WTC11 (cell line): Measurements from ENCODE around the gene TAF4. TPM values are rescaled to one million over a fixed set of nuclear protein-coding genes. Genes with fewer than 3 reads are reported as not detected.

ENCODE experiments used
- ATAC-seq: fragments of 200-7000 bp; cut with Tn5 transposase; 2 replicates; pipeline ENCODE4 v1.10.0; 2021; ENCODE audit warnings: mild to moderate bottlenecking, moderate library complexity
- CTCF ChIA-PET: fragments of 300-600 bp; sonication (Branson Sonifier 250); formaldehyde crosslinking; loops from one replicate; lab custom pipeline; 2021; ENCODE audit warnings: antibody characterized with exemption; lab: Charles Lee
- POLR2A ChIA-PET: fragments of 350-600 bp; sonication (Branson Sonifier 250); formaldehyde crosslinking; loops from one replicate; lab custom pipeline; 2021; ENCODE audit warnings: antibody characterized with exemption; lab: Charles Lee
- DNase-seq: peaks from one replicate; pipeline ENCODE4 v3.0.0; 2021; ENCODE audit warnings: low spot score
- H3K27ac Mint-ChIP-seq: 2 replicates; pipeline ENCODE4 v1.8.0; 2021; ENCODE audit warnings: mixed read lengths
- H3K27me3 Mint-ChIP-seq: 2 replicates; pipeline ENCODE4 v1.8.0; 2021; ENCODE audit warnings: low read depth, mild to moderate bottlenecking, moderate library complexity, mixed read lengths
- H3K36me3 Mint-ChIP-seq: 2 replicates; pipeline ENCODE4 v1.8.0; 2021; ENCODE audit warnings: mixed read lengths
- H3K4me1 Mint-ChIP-seq: 2 replicates; pipeline ENCODE4 v1.8.0; 2022; ENCODE audit warnings: mixed read lengths
- H3K4me3 Mint-ChIP-seq: 2 replicates; pipeline ENCODE4 v1.8.0; 2021; ENCODE audit warnings: mild to moderate bottlenecking, moderate library complexity, mixed read lengths
- H3K9me3 Mint-ChIP-seq: 2 replicates; pipeline ENCODE4 v1.8.0; 2021; ENCODE audit warnings: mixed read lengths
- AR ChIP-seq: fragments of 250-450 bp; sonication (Bioruptor Pico); IDR thresholded peaks from 2 replicates; pipeline ENCODE4 v1.9.0; 2021; ENCODE audit warnings: mild to moderate bottlenecking
- ATF1 ChIP-seq: sonication (generic); formaldehyde crosslinking; IDR thresholded peaks from 2 replicates; pipeline ENCODE4 v1.8.1; 2023; ENCODE audit warnings: mild to moderate bottlenecking, moderate library complexity, missing genetic modification reagents
- CREB1 ChIP-seq: sonication (generic); formaldehyde crosslinking; IDR thresholded peaks from 2 replicates; pipeline ENCODE4 v1.8.0; 2023; ENCODE audit warnings: mild to moderate bottlenecking, missing genetic modification reagents
- CREM ChIP-seq: sonication (generic); formaldehyde crosslinking; IDR thresholded peaks from 2 replicates; pipeline ENCODE4 v1.8.1; 2022; ENCODE audit warnings: mild to moderate bottlenecking, missing genetic modification reagents, moderate library complexity
- FOXJ3 ChIP-seq: sonication (generic); formaldehyde crosslinking; IDR thresholded peaks from 2 replicates; pipeline ENCODE4 v1.9.0; 2021; ENCODE audit warnings: missing genetic modification reagents, mild to moderate bottlenecking, borderline replicate concordance
- FOXP4 ChIP-seq: sonication (generic); formaldehyde crosslinking; IDR thresholded peaks from 2 replicates; pipeline ENCODE4 v1.8.0; 2022; ENCODE audit warnings: mild to moderate bottlenecking, missing genetic modification reagents
- HMGXB4 ChIP-seq: sonication (generic); formaldehyde crosslinking; IDR thresholded peaks from 2 replicates; pipeline ENCODE4 v1.8.1; 2023; ENCODE audit warnings: mild to moderate bottlenecking, moderate library complexity, missing genetic modification reagents
- JUN ChIP-seq: sonication (generic); formaldehyde crosslinking; IDR thresholded peaks from 2 replicates; pipeline ENCODE4 v1.8.0; 2023; ENCODE audit warnings: mild to moderate bottlenecking, missing genetic modification reagents
- MXD4 ChIP-seq: fragments of 250-450 bp; sonication (Bioruptor Pico); IDR thresholded peaks from 2 replicates; pipeline ENCODE4 v1.8.0; 2021; ENCODE audit warnings: mild to moderate bottlenecking, moderate library complexity, borderline replicate concordance
- NR2C2 ChIP-seq: sonication (generic); formaldehyde crosslinking; IDR thresholded peaks from 2 replicates; pipeline ENCODE4 v1.8.0; 2022; ENCODE audit warnings: mild to moderate bottlenecking, missing genetic modification reagents
- OVOL2 ChIP-seq: fragments of 250-450 bp; sonication (Bioruptor Pico); IDR thresholded peaks from 2 replicates; pipeline ENCODE4 v1.9.0; 2021; ENCODE audit warnings: mild to moderate bottlenecking, borderline replicate concordance
- PREB ChIP-seq: sonication (generic); formaldehyde crosslinking; IDR thresholded peaks from 2 replicates; pipeline ENCODE4 v1.8.1; 2022; ENCODE audit warnings: mild to moderate bottlenecking, missing genetic modification reagents, moderate library complexity, borderline replicate concordance
- RELA ChIP-seq: sonication (generic); formaldehyde crosslinking; IDR thresholded peaks from 2 replicates; pipeline ENCODE4 v1.8.1; 2022; ENCODE audit warnings: missing genetic modification reagents, mild to moderate bottlenecking, borderline replicate concordance
- SOX15 ChIP-seq: fragments of 250-450 bp; sonication (Bioruptor Pico); IDR thresholded peaks from 2 replicates; pipeline ENCODE4 v1.9.0; 2021; ENCODE audit warnings: mild to moderate bottlenecking
- TEAD1 ChIP-seq: sonication (generic); formaldehyde crosslinking; IDR thresholded peaks from 2 replicates; pipeline ENCODE4 v1.8.0; 2022; ENCODE audit warnings: mild to moderate bottlenecking, missing genetic modification reagents
- TP53 ChIP-seq: sonication (generic); formaldehyde crosslinking; IDR thresholded peaks from 2 replicates; pipeline ENCODE4 v1.8.1; 2023; ENCODE audit warnings: mild to moderate bottlenecking, missing genetic modification reagents
- ZBTB21 ChIP-seq: sonication (generic); formaldehyde crosslinking; IDR thresholded peaks from 2 replicates; pipeline ENCODE4 v1.8.1; 2023; ENCODE audit warnings: mild to moderate bottlenecking, missing genetic modification reagents, borderline replicate concordance
- ZNF138 ChIP-seq: sonication (generic); formaldehyde crosslinking; conservative IDR thresholded peaks from 2 replicates; pipeline ENCODE4 v1.8.1; 2022; ENCODE audit warnings: mild to moderate bottlenecking, moderate library complexity, missing genetic modification reagents
- ZNF423 ChIP-seq: fragments of 250-450 bp; sonication (Bioruptor Pico); IDR thresholded peaks from 2 replicates; pipeline ENCODE4 v2.1.2; 2022; ENCODE audit warnings: mild to moderate bottlenecking, moderate library complexity
- ZNF512 ChIP-seq: sonication (generic); formaldehyde crosslinking; IDR thresholded peaks from 2 replicates; pipeline ENCODE4 v1.8.1; 2022; ENCODE audit warnings: missing genetic modification reagents, borderline replicate concordance
- ZNF671 ChIP-seq: fragments of 250-450 bp; sonication (Bioruptor Pico); IDR thresholded peaks from 2 replicates; pipeline ENCODE4 v1.8.0; 2021; ENCODE audit warnings: mild to moderate bottlenecking
- total RNA-seq: library from RNA; stranded (reverse); gene quantifications from 3 replicates; pipeline ENCODE4 v1.2.3, GENCODE V29; 2021

Gene TAF4
- total RNA-seq, 1 experiment from 2014 or later = 34.4 TPM

- TF ChIP-seq HMGXB4 (CRISPR knock-in tag) = no peak
- TF ChIP-seq OVOL2 (CRISPR knock-in tag) = no peak
- TF ChIP-seq CREB1 (CRISPR knock-in tag) = no peak
- no peak for TF ChIP-seq ZNF512 (CRISPR knock-in tag)
- TF ChIP-seq ZNF671 = no peak
- no peak for TF ChIP-seq MXD4 (CRISPR knock-in tag)
- TF ChIP-seq, all 79 proteins: peak for 0
Measured at GRCh38 chr20:62027116-62027515, 38.6 kb downstream of the TAF4 start (continued).

GRCh38 chr20:62026564-62026856 lies 39.2 kb downstream of the TAF4 start:
- TF ChIP-seq ZNF423 (CRISPR knock-in tag) (no peak), ZBTB21 (CRISPR knock-in tag) (no peak), FOXJ3 (CRISPR knock-in tag) (no peak), SOX15 (no peak), FOXP4 (no peak), NR2C2 (no peak), PREB (CRISPR knock-in tag) (no peak), CREM (CRISPR knock-in tag) (no peak)
- TF ChIP-seq, all 79 proteins: peak for 0
- Mint-ChIP-seq H3K9me3 (no peaks in the 10 kb centered on the region), H3K36me3 (no peaks in the 10 kb centered on the region), H3K27ac (peak overlapping the region; percentile 81), H3K27me3 (no peaks in the 10 kb centered on the region), H3K4me3 (no peak overlapping the region), H3K4me1 (peaks cover 53% of the 10 kb centered on the region)
- DNase-seq (no peak), ATAC-seq (no peak)
- ChIA-PET POLR2A (no interaction called here), CTCF (interaction anchor here (0.9 to 2.3 kb wide), 5 partner anchors 11 to 139 kb away, joined by 3 to 9 read pairs (median 4); no protein-coding TSS in a partner anchor)

GRCh38 chr20:62025832-62026563 lies 39.7 kb downstream of the TAF4 start:
- peaks cover 48% of the 10 kb centered on the region for H3K4me1 Mint-ChIP-seq
- POLR2A ChIA-PET = no interaction called here
- peak overlapping the region; percentile 81 for H3K27ac Mint-ChIP-seq
- DNase-seq (no peak), ATAC-seq (no peak)
- no peaks in the 10 kb centered on the region for H3K9me3 Mint-ChIP-seq
- no peak overlapping the region for H3K4me3 Mint-ChIP-seq
- no peaks in the 10 kb centered on the region for H3K36me3 Mint-ChIP-seq
- H3K27me3 Mint-ChIP-seq = no peaks in the 10 kb centered on the region
- CTCF ChIA-PET = interaction anchor here (0.9 to 2.3 kb wide), 5 partner anchors 10 to 139 kb away, joined by 3 to 9 read pairs (median 4); no protein-coding TSS in a partner anchor
- TF ChIP-seq SOX15 = no peak
- TF ChIP-seq TP53 (CRISPR knock-in tag) = no peak
- TF ChIP-seq TEAD1 = no peak
- no peak for TF ChIP-seq HMGXB4 (CRISPR knock-in tag)
- no peak for TF ChIP-seq JUN (CRISPR knock-in tag)
- no peak for TF ChIP-seq AR (CRISPR knock-in tag)
- TF ChIP-seq ZNF138 (CRISPR knock-in tag) = no peak
- TF ChIP-seq ZNF423 (CRISPR knock-in tag) = no peak
- no peak for TF ChIP-seq RELA (CRISPR knock-in tag)
- no peak for TF ChIP-seq ATF1 (CRISPR knock-in tag)
- TF ChIP-seq CREB1 (CRISPR knock-in tag) = no peak
